Myocyte (in vitro differentiated cells): ENCODE measurements around the gene NF1. TPM values are rescaled to one million over a fixed set of nuclear protein-coding genes. Genes with fewer than 3 reads are reported as not detected.
A peak's percentile ranks its signal among the peaks of the same experiment; 100 is the strongest.
"Not testable (repeated sequence)": the region's sequence is repeated elsewhere in the genome, so short reads cannot be mapped to it uniquely, and the experiment has no call there.

Experiments
- DNase-seq: peaks from one replicate; pipeline ENCODE4 v3.0.0-alpha.2; 2012; ENCODE audit warnings: low read depth
- total RNA-seq: library from RNA; depleted of rRNA; stranded (reverse); fragments of >200 nt; gene quantifications from 2 replicates; pipeline ENCODE4 v1.2.3, GENCODE V29; 2014

The NF1 gene
- total RNA-seq, 1 donor from 2014 or later, result 31.8 TPM

- no peak for DNase-seq
These were observed 286.4 kb downstream of the NF1 start for GRCh38 chr17:31381165-31381668.

- not testable (repeated sequence) for DNase-seq
These were observed 288.0 kb downstream of the NF1 start for GRCh38 chr17:31382668-31383275.

- DNase-seq, result not testable (repeated sequence)
These were observed 288.7 kb downstream of the NF1 start for GRCh38 chr17:31383488-31383887.

- no peak for DNase-seq
These were observed 290.9 kb downstream of the NF1 start for GRCh38 chr17:31385428-31386285.

- DNase-seq, result no peak
These were observed 291.8 kb downstream of the NF1 start for GRCh38 chr17:31386542-31387075.

- DNase-seq, result no peak
These were observed 292.7 kb downstream of the NF1 start for GRCh38 chr17:31387438-31387837.

GRCh38 chr17:31388351-31388750 lies 293.6 kb downstream of the NF1 start:
- DNase-seq, result no peak

GRCh38 chr17:31388770-31389656 lies 294.2 kb downstream of the NF1 start:
- peak; percentile 31 for DNase-seq

- DNase-seq, result no peak
These were observed 295.0 kb downstream of the NF1 start for GRCh38 chr17:31389657-31390381.

- DNase-seq, result no peak
These were observed 295.6 kb downstream of the NF1 start for GRCh38 chr17:31390426-31390747.

GRCh38 chr17:31390748-31391495 lies 296.1 kb downstream of the NF1 start:
- no peak for DNase-seq

GRCh38 chr17:31391496-31391949 lies 296.7 kb downstream of the NF1 start, which contains the start of gene RAB11FIP4:
Gene RAB11FIP4, plus strand, starts transcription at chr17:31391675. Its CDS starts 178 bp downstream, at chr17:31391853.
- DNase-seq, result no peak

- peak; percentile 48 for DNase-seq
These were observed 297.5 kb downstream of the NF1 start for GRCh38 chr17:31392002-31392855.

GRCh38 chr17:31392856-31393748 lies 298.3 kb downstream of the NF1 start:
- DNase-seq, result no peak

GRCh38 chr17:31393749-31394146 lies 299.0 kb downstream of the NF1 start:
- DNase-seq, result no peak

GRCh38 chr17:31394544-31394943 lies 299.8 kb downstream of the NF1 start:
- DNase-seq, result peak; percentile 90

GRCh38 chr17:31397256-31397939 lies 302.6 kb downstream of the NF1 start:
- DNase-seq, result no peak
